DMS53 treated with DMSO at 0.1 percent for 48 hours (cell line): Measurements from ENCODE around the gene UMPS.
"Not testable (repeated sequence)": the region's sequence is repeated elsewhere in the genome, so short reads cannot be mapped to it uniquely, and the experiment has no call there.

Experiments
- DNase-seq: peaks from one replicate; lab custom pipeline; 2025; ENCODE audit not compliant: unreplicated experiment; lab: John Stamatoyannopoulos, UW

UMPS gene

DNA sequence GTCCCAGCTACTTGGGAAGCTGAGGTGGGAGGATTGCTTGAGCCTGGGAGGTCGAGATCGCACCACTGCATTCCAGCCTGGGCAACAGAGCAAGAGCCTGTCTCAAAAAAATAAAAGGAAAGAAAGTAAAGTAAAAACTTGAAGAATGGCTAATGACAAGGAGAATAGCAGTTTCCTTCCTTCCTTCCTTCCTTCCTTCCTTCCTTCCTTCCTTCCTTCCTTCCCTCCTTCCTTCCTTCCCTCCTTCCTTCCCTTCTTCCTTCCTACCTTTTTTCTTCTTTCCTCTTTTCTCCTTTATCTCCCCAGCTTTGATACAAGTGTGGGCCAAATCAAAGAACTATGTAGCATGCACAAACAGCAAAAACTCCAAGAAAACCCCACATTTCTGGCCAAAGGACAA is 23.0 kb upstream of the UMPS start:
- DNase-seq, result not testable (repeated sequence)

DNA sequence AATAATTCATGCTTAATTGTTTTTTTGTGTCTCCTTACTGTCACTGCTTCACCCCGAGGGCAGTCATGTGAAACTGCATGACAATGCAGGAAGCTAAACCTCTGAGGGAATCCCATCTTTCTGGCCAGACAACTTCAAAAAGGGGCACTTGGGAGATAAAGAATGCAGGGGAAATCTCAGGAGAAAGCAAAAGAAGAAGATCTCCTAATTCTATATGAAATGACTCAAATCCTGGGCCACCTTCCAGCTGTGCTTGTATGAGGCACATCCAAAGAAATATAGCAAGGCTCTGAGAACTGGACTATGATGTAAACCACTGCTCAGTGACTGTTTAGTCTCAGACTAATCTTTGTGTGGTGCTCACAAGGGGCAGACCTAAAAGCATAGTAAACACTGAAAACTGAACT is 22.6 kb upstream of the UMPS start:
- DNase-seq, result no peak

DNA sequence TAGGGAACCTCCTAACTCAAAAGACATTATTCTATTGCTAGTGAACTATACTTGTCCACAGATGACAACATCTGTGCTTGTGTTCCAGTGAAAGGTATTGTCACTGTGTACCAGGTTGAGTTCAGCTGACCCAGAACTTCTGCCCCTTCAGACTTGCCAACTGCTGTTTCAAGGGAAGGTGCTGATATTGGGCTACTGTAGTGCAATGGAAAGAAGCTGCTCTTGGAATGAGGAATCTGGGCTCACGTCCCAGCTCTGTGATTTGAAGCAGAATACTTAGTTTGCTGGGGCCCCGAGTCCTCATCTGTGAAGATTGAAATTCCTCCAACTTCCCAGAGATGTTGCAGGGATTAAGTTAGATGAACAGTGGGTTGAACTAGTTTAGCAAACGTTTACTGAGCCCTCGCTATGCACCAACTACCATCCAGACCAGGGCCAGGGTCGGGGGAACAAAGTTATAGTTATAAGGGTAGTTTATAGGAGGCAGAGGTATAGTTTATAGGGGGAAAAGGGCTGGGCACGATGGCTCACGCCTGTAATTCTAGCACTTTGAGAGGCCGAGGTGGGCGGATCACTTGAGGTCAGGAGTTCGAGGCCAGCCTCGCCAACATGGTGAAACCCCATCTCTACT is 15.9 kb upstream of the UMPS start:
- no peak for DNase-seq

DNA sequence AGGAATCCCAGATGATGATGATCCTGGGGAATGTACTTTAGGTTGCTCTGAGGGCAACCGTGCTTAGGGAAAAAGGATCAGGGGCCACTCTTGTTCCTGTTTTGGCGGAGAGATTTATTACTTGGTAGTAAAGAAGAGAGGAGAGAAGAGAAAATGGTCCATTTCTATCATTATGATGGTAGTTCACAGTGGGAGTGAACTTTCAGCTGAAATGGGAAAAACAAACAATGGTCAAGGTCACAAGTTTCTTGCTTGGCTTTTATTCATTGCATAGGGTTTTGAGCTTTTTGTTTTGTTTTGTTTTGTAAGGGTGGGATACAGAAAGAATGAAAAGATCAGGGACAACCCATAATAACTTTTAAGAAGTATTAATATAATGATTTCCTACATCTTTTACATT is 7.7 kb upstream of the UMPS start:
- no peak for DNase-seq

DNA sequence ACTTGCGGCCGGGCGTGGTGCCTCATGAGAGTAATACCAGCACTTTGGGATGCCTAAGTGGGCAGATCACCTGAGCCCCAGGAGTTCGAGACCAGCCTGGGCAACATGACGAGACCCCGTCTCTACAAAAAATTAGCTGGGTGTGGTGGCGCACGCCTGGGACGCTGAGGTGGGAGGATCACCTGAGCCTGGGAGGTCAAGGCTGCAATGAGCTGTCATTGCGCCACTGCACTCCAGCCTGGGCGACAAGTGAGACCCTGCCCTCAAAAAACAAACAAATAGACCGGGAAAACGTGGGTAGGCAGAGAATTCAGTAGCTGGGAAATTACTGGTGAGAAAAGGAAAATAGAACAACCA is 667 bp downstream of the UMPS start:
- no peak for DNase-seq

DNA sequence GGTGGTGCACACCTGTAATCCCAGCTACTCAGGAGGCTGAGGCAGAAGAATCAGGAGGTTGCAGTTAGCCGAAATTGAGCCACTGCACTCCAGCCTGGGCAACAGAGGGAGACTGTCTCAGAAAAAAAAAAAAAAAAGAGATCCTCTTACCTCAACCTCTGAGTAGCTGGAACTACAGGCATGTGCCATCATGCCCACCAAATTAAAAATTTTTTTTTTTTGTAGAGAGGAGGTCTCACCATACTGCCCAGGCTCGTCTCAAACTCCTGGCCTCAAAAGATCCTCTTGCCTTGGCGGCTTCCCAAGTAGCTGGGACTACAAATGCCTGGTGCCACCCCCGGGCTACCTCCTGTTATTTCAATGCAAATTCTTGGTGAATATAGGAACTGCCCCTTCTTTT is 1.5 kb downstream of the UMPS start:
- no peak for DNase-seq

DNA sequence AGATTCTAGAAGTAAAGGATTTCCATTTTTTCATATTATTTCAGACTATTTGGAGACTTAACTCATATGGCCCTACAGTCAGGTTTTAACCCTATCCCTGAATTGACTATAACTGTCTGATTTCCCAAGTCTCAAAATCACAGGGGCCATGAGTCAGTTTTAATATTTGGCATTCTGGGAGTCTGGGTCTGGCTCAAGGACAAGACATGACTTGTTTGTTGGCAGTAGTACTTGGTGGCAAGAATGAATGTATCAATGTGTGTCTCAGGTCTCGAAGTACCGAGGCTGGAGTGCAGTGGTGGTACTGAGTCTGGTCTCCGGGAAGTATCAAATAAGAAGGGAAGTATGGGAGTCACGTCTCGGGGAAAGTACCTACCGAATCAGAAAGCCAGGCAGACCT is 10.8 kb downstream of the UMPS start:
- no peak for DNase-seq

DNA sequence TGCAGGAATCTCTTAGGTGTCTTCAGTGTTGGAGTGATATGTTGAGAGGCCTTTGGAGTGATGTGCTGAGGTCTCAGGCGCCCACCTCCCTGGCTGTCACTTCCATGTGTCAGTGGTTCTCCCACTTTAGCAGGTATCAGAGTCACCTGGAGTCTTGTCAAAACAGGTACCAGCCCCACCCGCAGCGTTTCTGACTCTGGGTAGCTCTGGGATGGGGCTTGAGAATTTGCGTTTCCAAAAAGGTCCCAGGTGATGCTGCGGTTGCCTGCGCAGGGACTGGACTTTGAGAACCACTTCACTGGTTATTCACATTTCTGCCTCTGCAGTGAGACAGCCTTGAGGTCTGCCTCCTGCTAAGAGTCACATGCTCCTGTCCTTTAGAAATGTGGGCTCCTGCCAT is 15.5 kb downstream of the UMPS start:
- DNase-seq, result no peak

DNA sequence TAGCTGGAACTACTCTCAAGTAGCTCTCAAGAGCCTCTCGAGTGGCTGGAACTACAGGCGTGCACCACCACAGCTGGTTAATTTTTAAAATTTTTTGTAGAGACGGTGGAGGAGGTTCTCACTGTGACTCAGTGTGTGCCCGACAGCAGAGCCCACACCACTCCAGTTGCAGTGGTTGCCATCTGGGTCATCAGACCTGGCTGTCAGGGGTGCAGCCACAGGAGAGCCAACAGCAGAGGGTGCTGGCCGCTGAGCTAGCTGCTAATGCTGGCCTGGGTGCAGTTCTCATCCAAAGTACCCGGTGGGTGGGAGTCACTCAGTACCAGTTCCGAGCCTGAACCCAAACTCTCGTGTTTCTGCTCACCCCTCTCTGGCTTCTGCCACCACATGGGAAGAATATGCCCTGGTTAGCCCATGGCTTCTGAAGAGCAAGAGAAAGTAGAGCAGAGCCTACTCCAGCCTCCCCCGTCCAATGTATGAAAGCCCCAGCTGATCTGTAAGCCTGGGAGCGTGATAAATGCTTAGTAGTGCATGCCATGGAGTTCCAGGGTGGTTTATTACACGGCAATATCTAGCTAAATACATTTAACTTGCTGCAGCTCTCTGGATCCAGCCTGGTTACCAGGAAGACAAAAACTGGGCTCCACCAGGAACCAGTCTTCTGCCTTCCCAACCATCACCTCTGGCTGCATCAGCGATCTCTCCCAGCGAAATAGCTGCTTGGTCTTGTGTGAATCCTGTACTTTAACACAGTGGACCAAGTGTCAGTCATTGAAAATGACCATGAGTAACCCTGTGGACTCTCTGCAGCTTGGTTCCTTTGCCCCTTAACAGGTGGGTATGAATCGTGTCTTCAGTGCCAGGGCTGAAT is 17.1 kb downstream of the UMPS start:
- no peak for DNase-seq

DNA sequence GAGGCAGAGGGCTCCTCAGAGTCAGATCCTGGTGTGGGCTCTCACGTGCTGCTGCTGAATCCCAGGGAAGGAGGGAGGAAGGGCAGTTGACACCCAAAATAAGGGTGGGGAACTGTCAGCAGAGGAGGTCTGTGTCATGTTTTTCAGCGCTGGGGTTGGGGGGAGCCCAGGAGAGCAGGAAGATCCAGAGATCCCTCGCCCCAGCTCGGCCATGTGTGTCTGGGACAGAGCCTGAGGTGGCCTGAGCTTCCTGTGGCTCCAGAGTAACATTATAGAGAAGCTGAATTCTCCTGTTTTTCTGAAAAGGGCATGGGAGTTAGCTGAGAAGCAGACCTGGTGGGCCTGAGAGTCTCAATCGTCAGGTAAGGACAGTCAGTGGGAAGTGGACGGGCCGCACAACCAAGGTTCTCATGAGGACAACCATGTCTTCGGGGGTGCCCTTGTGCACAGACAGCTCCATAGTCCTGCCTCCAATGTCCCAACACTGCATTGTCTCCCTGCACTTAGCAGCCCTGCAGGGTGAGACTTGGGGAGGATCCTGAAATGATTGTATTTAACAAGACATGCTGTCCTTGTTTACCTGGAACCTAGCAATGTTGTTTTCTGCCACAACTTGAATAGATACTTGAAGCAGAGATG is 18.4 kb downstream of the UMPS start:
- DNase-seq, result no peak

DNA sequence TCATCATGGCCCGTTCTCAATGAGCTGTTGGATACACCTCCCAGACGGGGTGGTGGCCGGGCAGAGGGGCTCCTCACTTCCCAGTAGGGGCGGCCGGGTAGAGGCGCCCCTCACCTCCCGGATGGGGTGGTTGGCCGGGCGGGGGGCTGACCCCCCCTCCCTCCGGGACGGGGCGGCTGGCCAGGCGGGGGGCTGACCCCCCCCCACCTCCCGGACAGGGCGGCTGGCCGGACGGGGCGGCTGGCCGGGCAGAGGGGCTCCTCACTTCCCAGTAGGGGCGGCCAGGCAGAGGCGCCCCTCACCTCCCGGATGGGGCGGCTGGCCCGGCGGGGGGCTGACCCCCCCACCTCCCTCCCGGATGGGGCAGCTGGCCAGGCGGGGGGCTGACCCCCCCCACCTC is 19.6 kb downstream of the UMPS start:
- DNase-seq, result not testable (repeated sequence)

DNA sequence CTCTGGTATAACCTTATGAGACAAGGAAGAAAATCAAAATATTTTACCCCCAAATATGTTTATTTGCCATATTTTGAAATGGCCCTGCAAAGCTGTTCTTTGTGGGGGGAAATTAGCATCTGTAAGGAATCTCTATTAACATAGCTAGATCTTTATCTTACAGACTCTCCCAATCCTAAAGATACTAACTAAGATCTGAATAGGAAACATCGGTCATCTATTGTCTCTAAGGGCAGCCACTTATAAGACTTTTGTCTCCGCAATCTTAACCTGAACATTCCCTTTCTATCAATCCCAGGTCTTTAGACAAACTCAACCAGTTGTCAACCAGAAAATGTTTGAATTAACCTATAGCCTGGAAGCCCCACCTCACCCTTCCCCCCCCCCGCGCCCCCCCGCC is 21.2 kb downstream of the UMPS start:
- DNase-seq, result no peak

DNA sequence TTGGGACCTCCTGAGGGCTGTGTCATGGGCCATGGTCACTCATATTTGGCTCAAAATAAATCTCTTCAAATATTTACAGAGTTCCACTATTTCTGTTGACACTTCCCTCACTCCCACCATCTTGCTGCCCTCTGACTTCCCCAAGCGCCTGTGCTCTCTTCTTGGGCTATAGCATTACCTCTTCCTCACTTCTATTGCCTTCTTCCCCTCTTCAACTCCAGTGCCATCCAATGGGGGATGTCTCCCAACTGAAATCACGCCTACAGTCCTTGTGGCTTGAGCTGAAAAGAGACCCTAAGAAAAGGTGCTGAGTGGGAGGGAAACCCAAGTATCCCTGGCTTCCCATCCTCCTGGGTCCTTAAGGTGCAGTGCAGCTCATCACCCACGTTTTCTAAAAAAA is 21.8 kb downstream of the UMPS start:
- no peak for DNase-seq

DNA sequence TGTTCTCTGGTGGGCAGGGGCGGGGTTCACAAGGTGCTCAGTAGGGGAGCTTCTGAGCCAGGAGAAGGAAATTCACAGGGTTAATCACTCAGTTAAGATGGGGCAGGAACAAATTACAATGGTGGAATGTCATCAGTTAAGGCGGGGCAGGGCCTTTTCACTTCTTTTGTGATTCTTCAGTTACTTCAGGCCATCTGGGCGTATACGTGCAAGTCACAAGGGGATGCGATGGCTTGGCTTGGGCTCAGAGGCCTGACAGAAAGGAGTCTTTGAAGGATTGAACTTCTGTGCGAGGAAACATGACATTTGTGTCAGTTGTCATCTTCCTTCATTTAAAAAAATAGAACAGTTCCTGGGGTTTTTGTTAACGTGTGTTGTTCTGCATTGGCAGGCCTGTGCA is 27.7 kb downstream of the UMPS start:
- not testable (repeated sequence) for DNase-seq

DNA sequence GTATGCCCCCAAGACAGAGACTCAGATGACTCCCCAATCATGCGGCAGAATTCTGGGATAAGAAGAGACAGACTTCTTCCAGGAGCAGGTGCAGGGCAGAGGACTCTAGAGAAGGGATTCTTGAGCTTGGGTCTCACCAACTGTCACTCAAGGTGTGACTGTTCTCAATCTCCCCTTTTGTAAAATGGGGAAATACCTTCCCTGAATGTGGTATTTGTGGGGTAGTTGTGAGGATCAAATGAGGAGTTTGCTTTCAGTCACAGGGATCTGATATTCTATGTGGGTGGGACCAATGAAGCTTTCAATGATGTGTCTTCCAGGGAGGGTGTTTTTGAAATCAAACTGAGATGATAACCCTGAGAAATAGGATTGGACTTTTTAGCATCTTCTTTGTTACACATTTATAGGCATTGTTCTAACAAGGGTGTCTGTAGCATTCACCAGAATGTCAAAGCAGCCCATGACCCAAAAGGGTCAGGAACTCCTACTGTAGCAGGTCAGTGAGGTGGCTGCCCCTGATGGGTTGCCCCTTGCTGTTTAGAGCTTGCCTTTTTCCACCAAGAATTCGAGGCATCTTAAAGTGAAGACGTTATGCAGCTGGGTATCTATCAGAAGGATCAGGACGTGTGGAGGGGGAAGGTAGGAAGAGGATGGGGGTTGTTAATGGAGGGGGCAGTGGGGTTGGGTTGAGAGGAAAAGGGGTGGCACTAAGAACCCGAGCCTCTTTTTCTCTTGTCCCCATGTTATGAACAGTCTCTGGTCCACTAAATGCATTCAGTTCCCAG is 28.8 kb downstream of the UMPS start:
- DNase-seq, result no peak

DNA sequence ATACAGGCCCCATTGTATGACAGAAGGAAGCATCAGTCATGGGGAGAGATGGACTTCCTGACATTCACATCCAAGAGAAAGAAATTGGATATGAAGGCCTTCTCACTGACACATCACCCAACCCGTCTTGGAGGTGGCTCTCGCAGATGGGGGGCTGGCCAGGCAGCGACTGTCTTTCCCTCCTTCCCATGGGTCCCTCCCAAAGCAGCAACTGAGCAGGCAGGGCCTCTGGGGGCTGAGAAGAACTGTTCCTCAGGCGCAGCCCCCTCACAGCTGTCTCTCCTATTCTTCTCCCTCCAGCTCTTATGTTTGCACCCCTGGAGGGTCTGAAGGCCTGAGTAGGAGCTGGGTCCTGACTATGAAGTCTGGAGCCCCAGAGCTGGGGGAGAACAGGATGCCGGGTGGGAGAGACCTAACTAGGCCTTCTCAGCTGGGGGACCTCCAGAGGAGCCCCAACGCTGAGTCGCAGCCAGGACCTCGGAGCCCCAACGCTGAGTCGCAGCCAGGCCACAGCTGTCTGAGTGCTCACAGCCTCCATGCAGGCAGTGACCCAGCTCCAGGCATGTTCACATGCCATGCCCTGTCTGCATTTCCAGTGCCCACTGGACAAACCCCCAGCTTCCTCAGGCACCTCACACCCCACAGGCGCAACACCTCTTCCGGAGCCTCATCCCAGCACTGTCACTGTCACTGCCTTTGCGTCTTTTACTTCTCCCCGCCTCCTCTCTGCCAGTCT is 29.6 kb downstream of the UMPS start:
- no peak for DNase-seq

DNA sequence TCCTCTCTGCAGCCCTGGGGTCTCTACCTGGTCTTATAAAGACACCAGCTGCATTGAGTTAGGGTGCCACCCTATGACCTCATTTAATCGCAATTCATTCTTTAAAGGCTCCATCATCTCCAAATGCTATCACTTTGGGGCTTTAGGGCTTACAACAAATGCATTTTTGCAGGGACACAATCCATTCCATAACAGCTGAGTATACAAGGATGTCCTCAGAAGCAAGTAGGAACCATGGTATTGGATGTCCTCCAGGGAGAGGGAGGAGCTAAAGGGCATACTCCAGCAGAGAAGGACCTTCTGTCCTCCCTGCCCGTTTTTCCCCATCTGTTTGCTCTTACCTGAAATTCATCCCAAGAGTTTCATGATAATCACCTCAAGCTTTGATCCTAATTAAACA is 30.3 kb downstream of the UMPS start:
- DNase-seq, result no peak

DNA sequence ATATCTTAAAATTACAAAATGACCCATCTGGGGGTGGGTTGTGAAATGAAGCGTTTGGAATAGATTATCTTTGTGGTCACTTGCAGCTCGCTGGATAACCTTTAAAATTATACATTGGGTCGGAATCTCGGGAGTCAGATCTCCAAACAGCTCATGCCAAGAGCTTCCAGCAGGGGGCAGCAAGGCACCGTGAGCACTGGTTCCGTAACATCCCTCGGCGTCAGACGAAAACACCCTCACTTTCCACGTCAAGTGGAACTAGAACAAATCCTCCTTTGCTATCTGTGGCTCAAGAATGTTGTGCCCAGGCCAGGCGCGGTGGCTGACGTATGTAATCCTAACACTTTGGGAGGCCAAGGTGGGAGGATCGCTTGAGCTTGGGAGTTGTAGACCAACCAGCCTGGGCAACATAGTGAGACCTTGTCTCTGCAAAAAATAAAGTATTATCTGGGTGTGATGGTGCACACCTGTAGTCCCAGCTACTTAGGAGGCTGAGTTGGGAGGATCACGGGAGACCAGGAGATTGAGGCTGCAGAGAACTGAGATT is 31.1 kb downstream of the UMPS start:
- peak; percentile 20 for DNase-seq

DNA sequence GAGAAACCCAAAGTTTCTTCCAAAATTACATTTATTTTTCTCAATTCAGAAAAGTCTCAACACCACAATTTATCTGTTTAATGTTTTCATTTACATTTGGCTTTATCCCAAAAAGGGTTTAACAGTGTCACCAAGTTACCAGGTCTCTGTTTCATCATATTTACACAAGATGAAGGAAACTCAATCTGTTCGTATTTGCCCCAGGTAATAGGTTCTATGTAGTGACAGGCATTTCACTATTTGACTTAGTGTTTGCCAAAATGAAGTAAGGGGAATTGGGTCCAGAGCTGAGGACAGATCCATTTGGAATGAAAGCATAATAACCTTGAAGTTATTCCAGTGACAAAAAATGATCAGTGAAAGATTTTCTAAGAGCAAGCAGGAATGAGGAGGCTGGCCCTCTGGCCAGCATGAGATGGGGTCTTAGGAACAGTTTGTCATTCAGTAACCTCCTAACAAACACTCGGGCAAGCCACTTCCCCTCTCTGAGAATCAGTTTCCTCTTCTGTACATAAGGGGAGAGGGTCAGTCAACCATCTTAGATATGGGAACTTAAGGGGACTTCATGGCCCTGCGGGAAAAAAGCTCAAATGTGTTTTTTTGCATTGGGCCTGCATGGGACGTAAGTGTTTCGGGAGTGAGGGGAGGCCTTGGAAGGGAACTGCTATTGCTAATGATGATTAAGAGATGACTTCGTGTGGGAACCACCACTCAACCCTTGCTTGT is 31.8 kb downstream of the UMPS start:
- no peak for DNase-seq

DNA sequence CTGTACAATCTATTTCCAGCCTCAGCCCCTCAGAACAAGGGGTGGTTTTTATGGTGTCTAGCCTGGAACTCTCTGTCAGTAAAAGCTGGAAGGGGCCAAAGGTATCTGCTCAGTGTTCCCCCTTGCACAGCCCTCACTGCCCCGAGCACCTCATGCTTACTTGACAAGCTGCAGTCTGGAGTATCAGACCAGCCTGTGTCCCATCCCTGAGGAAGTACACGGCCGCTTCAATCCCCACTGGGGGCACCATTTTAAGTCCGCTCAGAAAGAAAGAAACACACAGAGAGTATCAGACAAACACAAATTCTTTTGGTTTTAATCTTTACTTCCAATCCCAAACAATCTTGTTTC is 32.4 kb downstream of the UMPS start:
- no peak for DNase-seq
